Activated naive CD8-positive, alpha-beta T cell (primary cell): ENCODE measurements around the gene FGF10.

Experiments used
- H3K27ac Mint-ChIP-seq: one replicate; pipeline ENCODE4 v1.8.0; 2021; ENCODE audit warnings: mixed read lengths
- H3K27me3 Mint-ChIP-seq: one replicate; pipeline ENCODE4 v1.8.0; 2021; ENCODE audit warnings: mixed read lengths
- H3K36me3 Mint-ChIP-seq: one replicate; pipeline ENCODE4 v1.8.0; 2021; ENCODE audit warnings: mixed read lengths
- H3K4me1 Mint-ChIP-seq: one replicate; pipeline ENCODE4 v1.8.0; 2021; ENCODE audit warnings: low read depth, mixed read lengths
- H3K4me3 Mint-ChIP-seq: one replicate; pipeline ENCODE4 v1.8.0; 2021; ENCODE audit warnings: mild to moderate bottlenecking, mixed read lengths
- H3K9me3 Mint-ChIP-seq: one replicate; pipeline ENCODE4 v1.8.0; 2021; ENCODE audit warnings: low read depth, mixed read lengths

Gene FGF10

DNA sequence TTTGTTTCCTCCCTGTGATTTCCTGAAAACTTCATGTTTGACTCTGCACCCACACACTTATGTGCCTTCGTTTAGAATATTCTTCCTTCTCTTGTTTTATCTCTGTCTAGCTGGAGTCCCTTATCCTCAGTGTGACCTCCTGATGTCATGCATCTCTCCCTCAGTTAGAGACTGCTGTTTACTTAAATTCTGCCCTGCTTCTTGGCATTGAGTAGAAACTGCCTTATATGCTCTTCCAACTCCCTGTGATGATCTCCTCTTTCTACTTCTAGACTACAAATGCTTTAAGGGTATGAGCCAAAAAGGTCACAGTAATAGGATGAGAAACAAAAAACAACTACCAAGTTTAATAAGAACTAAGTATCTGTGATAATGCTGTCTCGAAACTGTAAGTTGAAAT, 12.2 kb downstream of the FGF10 start:
- Mint-ChIP-seq H3K27ac (no peak overlapping the region), H3K9me3 (peaks cover 11% of the 10 kb centered on the region), H3K4me3 (no peak overlapping the region), H3K36me3 (no peaks in the 10 kb centered on the region), H3K27me3 (no peaks in the 10 kb centered on the region), H3K4me1 (no peaks in the 10 kb centered on the region)

DNA sequence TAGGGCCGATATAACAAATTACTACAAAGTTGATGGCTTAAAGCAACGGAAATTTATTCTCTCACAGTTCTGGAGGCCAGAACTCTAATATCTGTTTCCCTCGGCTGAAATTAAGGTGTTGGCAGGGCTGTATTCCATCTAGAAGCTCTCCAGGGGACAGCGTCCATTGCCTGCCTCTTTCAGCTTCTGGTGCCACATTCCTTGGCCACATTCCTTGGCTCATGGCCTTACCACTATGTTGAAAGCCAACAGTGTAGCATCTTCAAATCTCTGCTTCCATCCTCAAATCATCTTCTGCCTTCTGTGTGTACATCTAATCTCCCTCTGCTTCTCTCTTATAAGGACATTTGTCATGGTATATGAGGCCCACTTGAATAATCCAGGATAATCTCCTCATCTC, 17.2 kb downstream of the FGF10 start:
- Mint-ChIP-seq H3K9me3 (peaks cover 6% of the 10 kb centered on the region), H3K27me3 (no peaks in the 10 kb centered on the region), H3K4me1 (no peaks in the 10 kb centered on the region), H3K27ac (no peak overlapping the region), H3K36me3 (no peaks in the 10 kb centered on the region), H3K4me3 (no peak overlapping the region)

DNA sequence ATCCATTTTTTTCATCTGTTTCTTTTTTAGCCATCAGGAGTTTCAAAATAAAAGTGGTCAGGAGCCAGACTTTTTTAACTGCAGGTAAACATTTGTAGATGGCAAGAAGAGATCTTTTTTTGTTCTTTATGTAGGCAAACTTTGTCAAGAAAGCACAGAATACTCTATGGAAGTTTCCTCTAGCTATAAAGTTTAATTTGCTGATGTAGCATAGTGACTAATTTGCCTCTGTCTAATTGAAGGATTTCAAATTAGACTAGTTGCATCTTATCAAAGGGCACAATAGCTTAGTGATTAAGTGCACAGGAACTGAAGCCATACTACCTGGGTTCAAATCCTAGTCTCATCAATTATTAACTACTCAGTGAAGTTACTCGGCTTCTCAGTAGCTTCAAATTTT, 22.0 kb downstream of the FGF10 start:
- Mint-ChIP-seq H3K27ac (no peak overlapping the region), H3K4me3 (no peak overlapping the region), H3K27me3 (no peaks in the 10 kb centered on the region), H3K4me1 (no peaks in the 10 kb centered on the region), H3K36me3 (no peaks in the 10 kb centered on the region), H3K9me3 (no peaks in the 10 kb centered on the region)

DNA sequence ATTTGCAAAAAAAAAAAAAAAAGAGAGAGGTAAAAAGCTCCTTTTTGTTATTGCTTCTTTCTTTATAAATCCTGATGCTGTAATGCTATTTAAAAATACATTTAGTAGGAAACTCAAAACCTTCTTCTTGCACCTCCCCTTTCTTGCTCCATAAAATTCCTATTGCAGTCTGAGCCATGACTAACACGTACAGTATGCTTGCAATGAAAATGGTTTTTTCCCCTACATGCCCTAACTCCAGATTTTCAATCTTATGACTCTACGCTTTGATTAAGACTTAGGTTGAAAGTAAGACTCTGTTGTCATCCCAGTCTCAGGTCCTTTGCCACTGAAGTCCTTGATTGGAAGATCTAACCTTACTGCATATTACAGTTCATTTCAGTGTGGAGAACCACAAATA, 23.9 kb downstream of the FGF10 start:
- H3K27me3 Mint-ChIP-seq, result no peaks in the 10 kb centered on the region
- no peaks in the 10 kb centered on the region for H3K4me1 Mint-ChIP-seq
- no peaks in the 10 kb centered on the region for H3K9me3 Mint-ChIP-seq
- H3K27ac Mint-ChIP-seq, result no peak overlapping the region
- no peak overlapping the region for H3K4me3 Mint-ChIP-seq
- H3K36me3 Mint-ChIP-seq, result no peaks in the 10 kb centered on the region

DNA sequence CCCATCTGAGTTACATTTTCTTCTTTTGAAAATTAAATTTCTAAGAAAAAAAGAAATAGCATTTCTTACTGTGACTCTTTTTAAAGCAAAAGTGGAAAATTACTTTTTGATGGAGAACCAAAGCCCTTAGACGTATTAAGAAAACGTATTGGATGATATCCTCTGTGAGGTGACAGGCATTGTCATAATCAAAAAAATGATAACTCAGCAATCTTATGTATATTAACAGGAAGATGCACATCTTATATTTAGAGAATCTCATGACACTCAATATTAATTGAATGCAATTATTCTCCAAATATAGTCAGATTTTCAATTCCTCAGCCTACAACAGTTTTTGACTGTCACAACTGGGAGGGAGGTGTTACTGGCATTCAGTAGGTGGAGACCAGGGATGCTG, 25.1 kb downstream of the FGF10 start:
- no peaks in the 10 kb centered on the region for H3K36me3 Mint-ChIP-seq
- H3K27me3 Mint-ChIP-seq, result no peaks in the 10 kb centered on the region
- H3K9me3 Mint-ChIP-seq, result no peaks in the 10 kb centered on the region
- no peak overlapping the region for H3K4me3 Mint-ChIP-seq
- H3K27ac Mint-ChIP-seq, result no peak overlapping the region
- no peaks in the 10 kb centered on the region for H3K4me1 Mint-ChIP-seq

DNA sequence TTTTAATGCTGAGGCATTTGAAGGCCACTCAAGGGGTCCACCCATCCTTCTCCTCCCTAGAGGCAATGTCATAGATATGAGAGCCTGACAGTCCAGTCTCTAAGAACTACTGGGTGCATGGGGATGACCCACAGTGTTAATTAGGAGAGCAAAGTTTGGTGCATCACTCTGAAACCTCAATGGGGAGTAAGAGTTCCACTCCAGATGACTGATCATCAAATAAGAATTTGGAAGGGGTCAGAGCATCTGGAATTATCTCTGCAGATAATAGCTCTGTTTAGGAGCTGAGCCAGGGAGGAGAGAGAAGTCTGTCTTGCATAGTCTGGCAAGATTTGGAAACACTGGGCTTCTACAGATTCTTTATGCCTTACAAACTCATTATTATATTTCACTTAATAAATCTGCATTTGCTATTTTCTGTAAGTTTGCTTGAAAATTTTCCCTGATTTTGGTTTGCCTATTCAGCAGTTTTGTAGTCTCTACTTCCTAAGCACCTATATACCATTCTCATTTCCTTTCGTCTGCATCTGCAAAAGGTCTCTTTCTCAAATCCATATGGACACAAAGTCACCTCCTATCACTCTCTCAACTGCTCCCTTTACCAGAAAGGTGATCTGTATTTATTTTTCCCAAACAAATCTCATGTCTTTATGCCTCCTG, 27.7 kb downstream of the FGF10 start:
- Mint-ChIP-seq H3K9me3 (no peaks in the 10 kb centered on the region), H3K4me1 (no peaks in the 10 kb centered on the region), H3K4me3 (no peak overlapping the region), H3K36me3 (no peaks in the 10 kb centered on the region), H3K27me3 (no peaks in the 10 kb centered on the region), H3K27ac (no peak overlapping the region)

DNA sequence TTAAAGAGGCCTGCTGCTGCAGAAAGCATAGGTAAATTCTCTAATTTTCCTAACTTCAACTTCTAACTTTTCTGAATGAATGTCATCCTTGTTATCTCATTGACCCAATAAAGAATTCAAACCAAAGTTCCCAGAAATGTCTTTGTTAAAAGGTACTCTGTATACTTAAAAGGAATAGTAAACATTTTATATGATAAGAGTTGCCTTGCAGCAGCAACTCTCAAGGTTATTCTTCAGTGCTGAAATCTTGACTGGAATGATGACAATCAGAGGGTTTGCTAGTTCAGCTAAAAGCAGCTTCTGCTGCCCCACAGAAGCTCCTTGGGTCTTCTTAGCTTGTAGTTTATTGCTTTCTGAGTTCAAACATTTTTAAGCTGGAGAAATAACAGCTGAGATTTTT, 28.3 kb downstream of the FGF10 start:
- Mint-ChIP-seq H3K4me1 (no peaks in the 10 kb centered on the region), H3K4me3 (no peak overlapping the region), H3K27ac (no peak overlapping the region), H3K9me3 (no peaks in the 10 kb centered on the region), H3K27me3 (no peaks in the 10 kb centered on the region), H3K36me3 (no peaks in the 10 kb centered on the region)

DNA sequence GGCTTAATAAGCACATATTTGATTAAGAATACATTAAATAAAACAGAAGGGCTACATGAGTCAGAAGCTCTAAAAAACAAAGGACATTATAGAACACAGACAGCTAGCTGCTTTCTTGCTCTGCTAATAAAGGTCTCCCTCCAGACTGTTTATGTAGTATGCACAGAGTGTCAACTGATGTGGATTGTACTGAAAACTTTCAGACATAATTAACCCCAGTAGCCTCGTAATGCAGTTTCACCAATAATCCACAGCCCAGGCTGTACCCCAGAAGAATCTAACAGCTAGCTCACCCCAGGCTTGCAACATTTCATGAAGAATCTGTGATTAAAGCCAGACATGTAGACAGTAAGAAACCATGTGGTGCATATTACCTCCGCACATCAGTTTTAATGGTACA, 30.8 kb downstream of the FGF10 start:
- H3K4me1 Mint-ChIP-seq, result no peaks in the 10 kb centered on the region

DNA sequence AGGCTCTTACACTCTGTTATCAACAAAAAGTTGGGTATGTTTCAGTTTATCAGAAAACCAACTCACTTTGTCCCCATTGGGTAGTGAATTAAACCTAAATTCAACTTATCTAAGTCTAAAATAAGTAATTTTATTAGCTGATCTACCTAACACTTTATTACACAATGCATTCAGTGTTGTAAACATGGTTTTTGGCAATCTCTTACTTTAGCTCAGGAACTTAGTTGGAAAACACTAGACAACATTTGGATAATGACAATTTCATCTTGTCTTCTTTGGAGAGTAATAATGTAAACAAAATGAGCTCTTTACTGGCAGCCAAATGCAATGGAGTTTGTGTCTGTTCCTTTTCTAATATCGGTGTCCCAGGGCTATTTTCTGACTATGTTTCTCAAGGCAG, 33.0 kb downstream of the FGF10 start:
- Mint-ChIP-seq H3K27me3 (no peaks in the 10 kb centered on the region), H3K4me3 (no peak overlapping the region), H3K4me1 (no peaks in the 10 kb centered on the region), H3K9me3 (no peaks in the 10 kb centered on the region), H3K27ac (no peak overlapping the region), H3K36me3 (no peaks in the 10 kb centered on the region)

More for the DNA sequence above, 30.8 kb downstream of the FGF10 start:
- Mint-ChIP-seq H3K27me3 (no peaks in the 10 kb centered on the region), H3K9me3 (no peaks in the 10 kb centered on the region), H3K27ac (no peak overlapping the region), H3K4me3 (no peak overlapping the region), H3K36me3 (no peaks in the 10 kb centered on the region)

DNA sequence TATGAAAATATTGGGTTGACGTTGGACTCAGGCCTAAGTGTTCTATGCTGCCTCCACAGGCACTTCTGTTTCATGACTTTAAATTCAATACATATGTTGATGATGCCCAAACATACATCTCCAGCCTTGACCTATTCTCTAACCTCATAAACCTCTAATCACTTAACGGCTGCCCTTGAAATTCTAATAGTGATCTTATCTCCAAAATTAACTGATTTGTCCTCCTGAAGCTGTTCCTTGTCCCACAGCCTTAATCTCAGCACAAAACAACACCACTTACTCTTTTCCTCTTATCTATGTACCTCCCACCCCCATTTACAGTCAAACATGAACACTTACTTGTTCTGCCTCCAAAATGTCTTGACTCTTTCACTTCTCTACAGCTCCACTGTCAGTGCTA, 43.3 kb downstream of the FGF10 start:
- no peaks in the 10 kb centered on the region for H3K4me1 Mint-ChIP-seq
- H3K27ac Mint-ChIP-seq, result no peak overlapping the region
- no peaks in the 10 kb centered on the region for H3K36me3 Mint-ChIP-seq
- H3K9me3 Mint-ChIP-seq, result peaks cover 6% of the 10 kb centered on the region
- no peaks in the 10 kb centered on the region for H3K27me3 Mint-ChIP-seq
- H3K4me3 Mint-ChIP-seq, result no peak overlapping the region

DNA sequence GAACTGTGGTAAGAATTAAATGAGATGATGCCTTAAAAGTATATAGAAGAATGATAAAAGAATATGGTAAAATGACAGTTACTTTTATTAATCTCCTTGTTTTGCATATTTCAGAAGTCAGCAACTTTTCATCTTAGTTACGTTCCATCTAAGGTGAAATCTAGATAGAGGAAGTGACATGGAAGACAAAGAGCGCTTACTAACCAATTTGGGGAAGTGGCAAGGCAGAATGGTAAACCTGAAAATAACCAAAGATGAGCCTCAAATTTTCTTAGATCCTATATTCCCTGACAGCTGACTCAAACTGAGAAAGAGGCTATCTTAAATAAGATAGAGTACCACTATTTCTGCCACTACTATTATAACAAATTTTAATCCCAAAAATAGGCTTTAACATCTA, 52.5 kb downstream of the FGF10 start:
- Mint-ChIP-seq H3K27ac (no peak overlapping the region), H3K4me3 (no peak overlapping the region), H3K9me3 (no peaks in the 10 kb centered on the region), H3K27me3 (no peaks in the 10 kb centered on the region), H3K36me3 (no peaks in the 10 kb centered on the region), H3K4me1 (no peaks in the 10 kb centered on the region)

DNA sequence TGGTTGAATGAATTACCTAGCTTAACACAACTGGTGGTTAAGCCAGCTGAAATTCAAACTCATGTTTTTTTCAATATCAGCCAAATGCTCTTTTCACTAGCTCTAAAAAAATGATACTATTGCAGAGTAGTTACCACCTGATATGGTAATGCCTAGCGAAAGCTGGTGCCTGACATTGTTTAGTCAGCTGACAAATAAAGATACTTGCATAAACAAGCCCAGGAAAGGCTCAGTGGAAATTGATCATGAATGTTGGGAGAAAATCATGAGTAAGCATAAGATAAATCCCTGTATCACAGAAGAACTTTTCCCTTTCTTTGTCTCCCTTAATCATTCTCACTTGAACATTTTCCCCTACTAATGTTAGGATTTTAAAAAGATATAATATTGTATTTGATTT, 54.6 kb downstream of the FGF10 start:
- Mint-ChIP-seq H3K27ac (no peak overlapping the region), H3K36me3 (no peaks in the 10 kb centered on the region), H3K4me1 (no peaks in the 10 kb centered on the region), H3K27me3 (no peaks in the 10 kb centered on the region), H3K9me3 (no peaks in the 10 kb centered on the region), H3K4me3 (no peak overlapping the region)

DNA sequence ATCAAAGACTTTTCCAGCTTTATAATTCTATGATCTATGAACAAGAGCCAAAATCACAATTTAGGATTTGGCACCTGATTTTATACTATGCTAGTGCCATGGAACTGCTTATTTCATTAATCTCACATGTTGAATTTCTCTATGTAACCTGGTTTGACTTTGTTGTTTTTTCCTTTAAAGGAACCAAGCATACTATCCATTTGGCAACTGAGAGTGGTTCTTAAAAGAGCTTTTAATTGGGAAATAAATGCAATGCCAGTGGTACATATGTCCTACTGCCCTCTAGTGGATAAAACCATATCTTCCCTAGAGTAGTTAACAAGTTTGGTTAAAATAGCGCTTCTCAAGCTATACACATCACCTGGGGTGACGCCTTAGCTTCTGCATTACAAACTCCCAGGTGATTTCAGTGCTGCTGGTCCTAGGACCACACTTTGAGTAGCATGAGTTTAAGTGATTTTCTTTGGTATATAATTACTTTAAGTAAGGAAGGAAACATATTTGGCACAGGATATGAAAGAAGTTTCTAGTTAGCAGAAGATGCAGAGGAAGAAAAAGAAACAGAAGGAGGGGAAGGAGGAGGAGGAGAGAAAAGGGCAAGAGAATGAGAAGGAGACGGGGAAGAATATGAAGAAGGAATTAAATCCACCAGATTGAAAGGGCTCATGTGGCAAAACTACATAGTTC, 56.8 kb downstream of the FGF10 start:
- Mint-ChIP-seq H3K27me3 (no peaks in the 10 kb centered on the region), H3K27ac (no peak overlapping the region), H3K9me3 (no peaks in the 10 kb centered on the region), H3K36me3 (no peaks in the 10 kb centered on the region), H3K4me3 (no peak overlapping the region), H3K4me1 (no peaks in the 10 kb centered on the region)

DNA sequence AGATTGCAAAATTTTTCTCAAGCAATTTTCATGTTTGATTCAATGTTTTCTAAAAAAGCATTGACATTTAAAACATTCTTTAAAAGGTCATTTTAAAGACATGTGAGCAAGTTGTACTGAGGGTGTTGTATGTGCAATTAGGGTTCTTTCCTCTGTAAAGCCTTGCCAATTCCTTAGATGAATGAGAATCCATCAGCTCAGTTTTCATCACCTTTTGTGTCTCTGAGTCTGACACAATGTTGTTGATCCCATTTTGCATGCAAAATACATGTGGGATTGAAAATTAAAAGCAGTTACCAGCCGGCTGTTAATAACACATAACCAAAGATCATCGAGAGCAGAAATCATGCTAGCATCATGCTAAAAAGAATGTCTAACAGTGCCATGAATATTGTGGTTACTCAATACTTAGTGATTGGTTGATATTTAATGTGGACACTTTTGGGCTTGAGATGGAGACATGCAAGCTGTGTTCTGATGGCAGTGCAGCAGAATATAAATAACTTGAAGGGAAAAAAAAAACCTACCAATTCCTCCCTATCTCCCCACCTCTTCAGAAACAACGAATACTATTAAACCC, 57.7 kb downstream of the FGF10 start:
- Mint-ChIP-seq H3K4me3 (no peak overlapping the region), H3K27ac (no peak overlapping the region), H3K9me3 (no peaks in the 10 kb centered on the region), H3K27me3 (no peaks in the 10 kb centered on the region), H3K36me3 (no peaks in the 10 kb centered on the region), H3K4me1 (no peaks in the 10 kb centered on the region)

DNA sequence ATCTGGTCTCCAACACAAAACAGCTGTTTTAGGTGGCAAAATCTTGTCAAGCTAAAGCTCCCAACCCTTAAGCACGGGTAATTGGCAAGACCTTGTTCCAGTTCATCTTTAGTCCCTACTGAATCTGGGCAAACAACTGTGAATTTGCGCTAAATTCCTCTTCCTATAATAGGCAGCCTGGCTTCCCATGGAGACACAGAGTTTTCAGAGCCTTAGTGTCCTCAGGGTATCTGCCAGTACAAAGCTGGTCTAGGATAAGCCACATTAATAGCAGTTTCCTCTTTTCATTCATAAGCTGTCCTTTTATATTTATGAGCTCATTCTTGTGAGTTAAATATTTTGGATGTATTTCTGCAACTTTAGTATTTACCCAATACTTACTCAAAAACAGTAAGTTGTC, 59.5 kb downstream of the FGF10 start:
- H3K4me3 Mint-ChIP-seq, result no peak overlapping the region
- no peaks in the 10 kb centered on the region for H3K27me3 Mint-ChIP-seq
- H3K27ac Mint-ChIP-seq, result no peak overlapping the region
- no peaks in the 10 kb centered on the region for H3K4me1 Mint-ChIP-seq
- no peaks in the 10 kb centered on the region for H3K36me3 Mint-ChIP-seq
- H3K9me3 Mint-ChIP-seq, result no peaks in the 10 kb centered on the region
